Activated effector memory CD4-positive, alpha-beta T cell treated with anti-CD3 and anti-CD28 coated beads, Interleukin-2, amount 50 U/mL, for 16 hours (primary cell): ENCODE results near the gene SETD3.
"Not testable (repeated sequence)": the region's sequence is repeated elsewhere in the genome, so short reads cannot be mapped to it uniquely, and the experiment has no call there.

ENCODE experiments used
- DNase-seq: peaks from one replicate; pipeline ENCODE4 v3.0.0-alpha.2; 2020

The SETD3 gene

GRCh38 chr14:99357151-99357915, 123.3 kb downstream of the SETD3 start:
- DNase-seq: peak; percentile 22

DNA sequence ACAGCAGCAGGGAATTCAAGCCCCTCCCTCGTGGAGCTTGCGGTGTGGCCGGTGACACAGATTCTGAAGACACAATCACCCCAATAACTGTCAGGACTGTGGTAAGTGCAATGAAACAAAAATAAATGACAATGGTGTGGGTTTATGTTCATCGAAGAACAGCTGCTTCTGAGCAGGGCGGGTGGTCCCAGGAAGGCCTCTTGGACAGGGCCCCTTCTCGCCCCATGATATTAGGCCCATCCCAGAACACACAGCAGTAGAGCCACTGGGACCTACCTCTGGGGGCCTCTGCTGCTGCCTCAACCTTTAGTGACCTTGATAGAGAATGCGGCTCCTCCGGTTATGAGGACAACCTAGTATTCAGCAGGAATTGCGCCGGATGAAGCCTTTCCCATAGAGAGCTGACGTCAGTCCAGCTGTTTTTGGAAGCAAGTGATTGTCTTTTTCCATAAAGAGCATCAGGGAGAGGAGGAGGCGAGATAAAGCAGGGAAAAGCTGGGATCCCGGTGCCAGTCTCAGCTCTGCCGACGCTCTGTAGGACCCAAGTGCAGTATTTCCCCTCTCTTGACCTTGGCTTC, 124.5 kb downstream of the SETD3 start:
- DNase-seq: peak; percentile 21

DNA sequence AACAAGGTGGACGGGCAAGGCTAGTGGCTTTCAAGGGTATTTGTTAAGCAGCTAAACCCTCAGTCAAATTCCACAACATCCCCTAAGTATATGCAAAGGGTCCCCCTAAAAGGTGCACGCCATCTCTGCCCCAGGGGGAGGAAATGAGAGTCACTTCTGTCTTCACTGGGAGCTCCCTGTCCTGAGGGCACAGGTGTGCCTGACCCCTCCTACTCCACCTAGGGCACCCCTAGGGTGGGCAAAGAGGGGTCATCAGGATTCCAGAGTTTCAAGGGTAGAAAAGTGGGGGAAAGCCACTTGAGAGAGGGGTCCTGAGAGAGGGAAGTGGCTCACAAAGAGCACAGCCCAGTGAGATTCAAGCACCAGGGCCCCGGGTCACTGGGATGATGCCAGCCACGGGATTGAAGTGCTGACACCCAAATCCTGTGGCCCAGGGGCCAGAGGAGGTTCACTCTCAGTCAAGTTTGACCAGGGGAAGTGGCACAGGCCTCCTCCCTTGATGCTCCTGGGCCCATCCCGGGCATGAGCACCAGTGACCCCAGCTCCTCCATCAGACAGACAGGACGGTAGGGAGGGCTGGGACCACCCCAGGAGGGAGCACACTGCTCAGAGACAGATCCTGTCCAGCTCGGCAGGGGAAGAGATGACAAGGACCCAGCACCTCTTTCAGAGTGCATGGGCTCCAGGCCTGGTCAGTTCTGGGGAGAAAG, 126.3 kb downstream of the SETD3 start:
- peak; percentile 38 for DNase-seq

DNA sequence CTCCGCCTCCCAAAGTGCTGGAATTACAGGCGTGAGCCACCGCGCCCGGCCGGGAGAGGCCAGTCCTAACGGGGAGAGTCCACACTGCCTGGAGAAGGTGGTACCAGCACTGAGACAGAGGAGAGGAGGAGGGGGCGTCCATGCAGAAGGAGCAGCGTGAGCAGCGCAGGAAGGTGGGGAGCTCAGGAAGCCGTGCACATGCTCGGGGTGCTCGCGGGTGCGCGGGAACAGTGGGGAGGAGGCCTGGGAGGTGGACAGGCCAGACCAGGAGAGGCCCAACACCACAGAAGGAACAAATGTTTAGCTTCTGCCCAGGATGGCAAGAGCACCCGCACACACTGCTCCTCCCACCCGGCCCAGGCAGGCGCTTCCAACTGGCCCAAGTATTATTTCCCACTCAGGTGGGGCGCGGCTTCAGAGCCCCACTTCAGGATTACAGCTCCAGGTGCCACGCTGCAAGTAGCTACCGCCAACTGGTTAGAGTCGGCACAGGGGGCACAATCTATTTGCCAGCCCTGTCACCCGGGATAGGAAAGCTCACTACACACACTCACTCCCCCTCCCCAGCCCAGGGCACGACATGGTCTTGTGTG, 127.9 kb downstream of the SETD3 start:
- DNase-seq: peak; percentile 56

- peak; percentile 25 for DNase-seq
Observed at GRCh38 chr14:99351166-99352007, 129.3 kb downstream of the SETD3 start.

GRCh38 chr14:99350751-99351150, 129.9 kb downstream of the SETD3 start:
- DNase-seq: peak; percentile 39

DNA sequence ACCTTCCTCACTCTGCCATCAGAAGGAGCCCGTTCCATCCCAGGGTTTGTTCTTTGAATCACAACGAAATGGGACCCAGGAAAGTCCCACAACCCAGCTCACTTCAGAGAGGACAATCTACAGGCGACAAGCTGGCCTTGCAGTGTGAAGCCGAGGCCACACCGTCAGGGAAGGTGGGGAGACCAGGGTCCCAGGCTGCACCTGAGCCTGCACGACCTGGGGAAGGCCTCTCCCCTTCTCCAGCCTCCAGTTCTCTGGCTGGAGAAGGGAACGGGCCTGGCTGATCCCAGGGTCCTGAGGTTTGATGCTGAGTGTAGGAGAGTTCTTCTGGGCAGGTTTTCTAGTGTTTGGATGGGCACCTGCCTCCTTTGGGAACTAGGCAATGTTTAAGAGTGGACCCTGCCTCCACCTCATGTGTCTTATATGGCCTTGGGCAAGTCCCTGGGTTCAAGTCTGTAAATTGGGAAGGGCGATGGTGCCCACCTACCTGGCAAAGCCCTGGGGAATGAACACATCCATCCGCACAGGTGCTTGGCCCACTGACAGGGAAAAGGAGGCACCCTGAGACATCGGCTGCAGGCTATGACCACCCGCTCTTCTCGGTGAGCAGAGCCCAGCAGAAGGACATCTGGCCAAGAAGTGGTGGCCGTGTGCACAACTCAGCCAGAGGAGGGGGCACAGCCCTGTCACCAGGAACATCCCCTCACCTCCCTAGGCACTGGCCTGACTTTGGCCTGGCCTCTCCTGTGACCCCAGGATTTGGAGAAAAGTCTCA, 130.8 kb downstream of the SETD3 start:
- DNase-seq: peak; percentile 54

DNA sequence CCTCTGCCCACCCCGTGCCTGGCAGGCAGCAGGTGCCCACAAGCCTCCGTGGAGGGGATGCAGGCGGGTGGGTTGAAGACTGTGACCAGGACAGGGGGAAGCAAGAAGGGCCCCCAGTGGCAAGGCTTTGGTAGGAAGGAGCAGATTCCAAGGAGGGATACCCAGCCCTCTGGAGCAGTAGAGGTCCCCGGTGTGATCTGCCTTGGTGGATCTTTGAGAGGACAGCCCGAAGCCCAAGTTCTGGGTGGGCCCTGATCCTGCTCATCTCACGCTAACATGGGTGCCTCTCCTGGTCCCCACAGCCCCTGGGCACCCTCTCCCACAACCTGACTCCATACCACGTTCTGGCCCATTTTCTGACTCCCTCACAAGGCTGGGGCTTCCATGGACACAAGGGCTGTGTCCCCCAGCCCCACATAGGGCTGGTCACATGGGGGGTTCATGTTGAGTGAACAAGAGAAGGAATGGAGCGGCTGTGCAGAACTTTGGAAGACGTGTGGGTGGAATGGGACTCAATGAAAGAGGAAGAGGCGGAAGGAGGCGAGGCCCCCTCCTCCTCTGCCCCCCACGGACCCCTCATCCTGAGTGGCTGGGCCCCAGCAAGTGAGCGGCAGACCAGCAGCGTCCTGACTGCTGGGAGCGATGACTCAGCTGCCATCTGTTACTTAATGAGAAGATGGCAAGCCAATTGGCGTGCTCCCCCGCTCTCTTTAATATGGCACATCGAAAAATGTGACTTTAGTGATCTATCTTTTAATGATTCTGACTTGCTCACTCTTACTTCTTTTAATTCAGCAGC, 131.6 kb downstream of the SETD3 start:
- DNase-seq: peak; percentile 48

DNA sequence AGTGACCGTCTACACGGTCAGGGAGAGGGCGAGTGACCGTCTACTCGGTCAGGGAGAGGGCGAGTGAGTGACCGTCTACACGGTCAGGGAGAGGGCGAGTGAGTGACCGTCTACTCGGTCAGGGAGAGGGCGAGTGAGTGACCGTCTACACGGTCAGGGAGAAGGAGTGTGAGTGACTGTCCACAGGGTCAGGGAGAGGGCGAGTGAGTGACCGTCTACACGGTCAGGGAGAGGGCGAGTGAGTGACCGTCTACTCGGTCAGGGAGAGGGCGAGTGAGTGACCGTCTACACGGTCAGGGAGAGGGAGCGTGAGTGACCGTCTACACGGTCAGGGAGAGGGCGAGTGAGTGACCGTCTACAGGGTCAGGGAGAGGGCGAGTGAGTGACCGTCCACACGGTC, 132.4 kb downstream of the SETD3 start:
- not testable (repeated sequence) for DNase-seq
